ENCODE results near the gene TOP3A.
"Not testable (repeated sequence)": the region's sequence is repeated elsewhere in the genome, so short reads cannot be mapped to it uniquely, and the experiment has no call there.

Gene TOP3A, protein sequence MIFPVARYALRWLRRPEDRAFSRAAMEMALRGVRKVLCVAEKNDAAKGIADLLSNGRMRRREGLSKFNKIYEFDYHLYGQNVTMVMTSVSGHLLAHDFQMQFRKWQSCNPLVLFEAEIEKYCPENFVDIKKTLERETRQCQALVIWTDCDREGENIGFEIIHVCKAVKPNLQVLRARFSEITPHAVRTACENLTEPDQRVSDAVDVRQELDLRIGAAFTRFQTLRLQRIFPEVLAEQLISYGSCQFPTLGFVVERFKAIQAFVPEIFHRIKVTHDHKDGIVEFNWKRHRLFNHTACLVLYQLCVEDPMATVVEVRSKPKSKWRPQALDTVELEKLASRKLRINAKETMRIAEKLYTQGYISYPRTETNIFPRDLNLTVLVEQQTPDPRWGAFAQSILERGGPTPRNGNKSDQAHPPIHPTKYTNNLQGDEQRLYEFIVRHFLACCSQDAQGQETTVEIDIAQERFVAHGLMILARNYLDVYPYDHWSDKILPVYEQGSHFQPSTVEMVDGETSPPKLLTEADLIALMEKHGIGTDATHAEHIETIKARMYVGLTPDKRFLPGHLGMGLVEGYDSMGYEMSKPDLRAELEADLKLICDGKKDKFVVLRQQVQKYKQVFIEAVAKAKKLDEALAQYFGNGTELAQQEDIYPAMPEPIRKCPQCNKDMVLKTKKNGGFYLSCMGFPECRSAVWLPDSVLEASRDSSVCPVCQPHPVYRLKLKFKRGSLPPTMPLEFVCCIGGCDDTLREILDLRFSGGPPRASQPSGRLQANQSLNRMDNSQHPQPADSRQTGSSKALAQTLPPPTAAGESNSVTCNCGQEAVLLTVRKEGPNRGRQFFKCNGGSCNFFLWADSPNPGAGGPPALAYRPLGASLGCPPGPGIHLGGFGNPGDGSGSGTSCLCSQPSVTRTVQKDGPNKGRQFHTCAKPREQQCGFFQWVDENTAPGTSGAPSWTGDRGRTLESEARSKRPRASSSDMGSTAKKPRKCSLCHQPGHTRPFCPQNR

DNA sequence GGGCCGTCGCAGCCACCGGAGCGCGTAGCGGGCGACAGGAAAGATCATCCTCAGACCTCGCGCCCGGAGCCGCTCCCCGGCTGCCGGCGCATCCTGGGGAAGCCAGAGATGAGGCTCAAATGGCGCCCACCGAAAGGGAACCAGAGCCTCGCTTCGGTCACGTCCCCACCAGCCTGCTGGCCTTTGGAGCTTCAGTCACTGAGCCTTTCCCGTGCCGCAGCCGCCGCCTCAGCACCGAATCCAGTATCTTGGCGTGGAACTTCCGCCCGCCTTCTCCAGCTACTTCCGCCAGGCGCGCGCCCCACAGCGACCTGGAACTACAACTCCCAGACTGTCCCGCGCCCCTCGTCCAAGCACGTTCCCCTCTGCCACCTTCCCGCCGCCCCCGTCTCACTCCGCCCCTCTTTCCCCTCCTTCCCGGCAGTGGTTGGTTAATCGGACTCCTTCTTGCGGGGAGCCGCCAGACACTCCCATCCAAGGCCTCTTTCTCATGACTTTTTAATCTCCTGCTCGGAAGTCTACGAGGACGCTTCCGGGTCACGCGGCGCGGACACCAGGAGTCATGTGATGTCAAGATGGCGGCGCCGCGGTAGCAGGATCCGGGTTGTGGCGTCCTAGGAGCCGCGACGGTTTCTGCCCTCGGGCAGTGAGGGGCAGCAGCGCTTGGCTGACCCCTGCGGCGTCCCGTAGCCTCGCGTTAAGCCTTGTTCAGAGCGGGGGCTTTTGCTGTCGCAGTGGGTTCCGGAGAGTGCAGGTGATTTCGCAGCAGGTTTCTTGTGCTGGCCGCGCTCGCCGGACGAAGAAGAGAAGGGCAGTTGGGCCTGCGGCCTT is at the start of gene TOP3A, which contains the start of gene SMCR8:
TOP3A (minus strand) TSS at position 264 of the 831 bp plus-strand sequence; CDS start at position 48, 216 bp downstream.
SMCR8 (plus strand) TSS at position 563 of the 831 bp plus-strand sequence. CDS start 497 bp downstream, outside the sequence.
- DNase-seq, result peak; percentile 89 to 93

DNA sequence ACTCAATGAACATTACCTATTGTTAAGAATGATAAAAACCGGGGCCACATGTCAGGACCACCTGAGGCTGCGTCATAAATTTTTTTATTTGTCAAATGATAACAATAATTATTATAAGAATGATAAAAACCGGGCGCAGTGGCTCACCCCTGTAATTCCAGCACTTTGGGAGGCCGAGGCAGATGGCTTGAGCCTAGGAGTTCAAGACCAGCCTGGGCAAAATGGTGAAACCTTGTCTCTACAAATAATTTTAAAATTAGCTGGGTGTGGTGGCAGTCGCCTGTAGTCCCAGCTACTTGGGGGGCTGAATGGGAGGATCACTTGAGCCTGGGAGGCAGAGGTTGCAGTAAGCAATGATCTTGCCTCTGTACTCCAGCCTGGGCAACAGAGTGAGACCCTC is 49.4 kb upstream of the TOP3A start:
- DNase-seq, result no peak

DNA sequence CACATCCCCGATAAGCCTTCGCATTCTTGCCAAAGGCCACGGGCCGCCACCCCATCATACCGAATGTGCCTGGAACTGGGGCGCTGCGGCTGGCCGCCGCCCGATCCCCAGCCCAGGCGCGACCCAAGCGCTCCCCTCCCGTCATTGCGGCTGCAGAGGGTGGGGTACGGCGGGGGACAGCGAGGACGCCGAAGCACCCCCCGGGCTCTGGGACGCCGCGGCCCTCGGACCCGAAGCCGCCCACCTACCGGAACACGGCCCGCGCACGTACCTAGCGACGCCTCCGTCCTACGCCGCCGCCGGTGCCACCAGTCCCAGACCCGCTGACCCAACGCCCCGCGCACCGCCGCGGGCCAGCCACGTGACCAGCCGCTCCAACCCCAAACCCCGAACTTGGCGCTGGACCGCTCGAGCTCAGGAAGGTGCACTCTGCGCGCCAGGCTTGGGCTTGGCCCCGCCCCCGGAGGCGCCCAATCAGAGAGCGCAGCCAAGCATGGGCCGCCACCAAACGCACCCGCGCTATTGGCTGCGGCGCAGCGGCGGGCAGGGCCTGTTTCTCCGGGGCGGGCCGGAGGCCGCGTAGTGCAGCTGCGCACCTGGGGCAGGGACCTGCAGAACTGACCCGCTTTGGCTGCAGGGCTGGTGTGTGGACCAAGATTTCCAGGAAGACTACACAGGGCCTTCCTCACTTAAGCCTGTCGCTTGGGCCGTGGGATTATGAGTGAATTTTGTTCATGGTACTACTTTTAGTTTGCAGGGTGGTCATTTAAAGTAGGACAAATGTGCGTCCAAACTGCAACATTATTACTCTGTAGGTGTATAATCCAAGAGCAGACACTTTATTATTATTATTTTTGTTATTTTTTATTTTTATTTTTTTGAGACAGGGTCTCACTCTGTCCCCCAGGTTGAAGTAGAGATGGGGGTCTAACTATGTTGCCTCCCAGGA is 48.6 kb upstream of the TOP3A start, which contains the start of gene SHMT1:
SHMT1 (minus strand) TSS at position 450 of the 949 bp plus-strand sequence. CDS start 7,569 bp downstream, outside the sequence.
- peak; percentile 85 to 94 for DNase-seq

DNA sequence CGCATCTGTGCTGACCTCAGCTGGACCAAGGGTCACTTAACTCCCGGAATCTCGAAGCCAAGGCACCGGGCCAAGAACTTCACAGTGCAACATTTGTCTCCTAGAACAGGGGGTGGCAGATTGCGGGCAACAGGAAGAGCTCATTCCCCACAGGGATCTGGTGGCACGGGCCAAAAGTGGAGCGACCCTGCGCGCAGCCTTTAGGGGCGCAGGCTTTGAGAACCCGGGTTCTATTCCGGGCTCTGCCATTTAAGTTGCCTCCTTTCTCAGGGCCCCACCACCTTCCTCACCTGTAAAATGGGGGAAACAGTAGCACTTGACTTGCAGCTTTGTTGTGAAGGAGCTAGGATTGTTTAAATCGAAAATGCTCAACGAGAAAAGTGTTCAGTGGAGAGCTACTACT is 47.9 kb upstream of the TOP3A start:
- DNase-seq, result peak in 1 of 2 experiments; percentile 20

DNA sequence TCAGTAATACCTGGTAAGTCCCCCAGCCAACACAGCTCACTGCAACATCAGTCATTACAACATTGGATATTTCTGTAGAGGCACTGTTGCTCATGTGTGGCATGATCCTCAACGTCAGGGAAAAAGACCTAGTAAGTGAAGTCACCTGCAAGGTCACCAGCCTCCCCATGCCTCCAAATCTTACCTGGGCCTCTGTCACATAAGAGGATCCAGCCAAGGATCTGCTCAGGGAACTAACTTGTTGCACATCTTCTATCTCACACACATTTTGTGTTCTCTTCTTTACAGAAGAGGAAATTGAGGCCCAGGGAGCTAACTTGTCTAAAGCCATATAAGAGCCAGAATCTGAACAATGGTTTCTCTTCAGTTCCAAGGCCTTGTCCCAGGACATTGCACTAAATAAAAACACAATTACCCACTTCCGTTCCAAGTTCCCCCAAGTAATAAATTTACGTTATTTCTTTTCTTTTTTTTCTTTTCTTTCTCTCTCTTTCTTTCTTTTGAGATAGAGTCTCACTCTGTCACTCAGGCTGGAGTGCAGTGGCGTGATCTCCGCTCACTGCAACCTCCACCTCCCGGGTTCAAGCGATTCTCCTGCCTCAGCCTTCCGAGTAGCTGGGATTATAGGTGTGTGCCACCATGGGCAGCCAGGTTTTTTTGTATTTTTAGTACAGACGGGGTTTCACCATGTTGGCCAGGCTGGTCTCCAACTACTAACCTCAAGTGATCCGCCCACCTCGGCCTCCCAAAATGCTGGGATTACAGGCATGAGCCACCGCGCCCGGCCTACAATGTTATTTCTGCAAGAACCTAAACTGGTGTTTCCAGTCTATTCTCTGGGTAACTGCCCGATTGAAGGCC is 47.3 kb upstream of the TOP3A start:
- DNase-seq, result no peak

DNA sequence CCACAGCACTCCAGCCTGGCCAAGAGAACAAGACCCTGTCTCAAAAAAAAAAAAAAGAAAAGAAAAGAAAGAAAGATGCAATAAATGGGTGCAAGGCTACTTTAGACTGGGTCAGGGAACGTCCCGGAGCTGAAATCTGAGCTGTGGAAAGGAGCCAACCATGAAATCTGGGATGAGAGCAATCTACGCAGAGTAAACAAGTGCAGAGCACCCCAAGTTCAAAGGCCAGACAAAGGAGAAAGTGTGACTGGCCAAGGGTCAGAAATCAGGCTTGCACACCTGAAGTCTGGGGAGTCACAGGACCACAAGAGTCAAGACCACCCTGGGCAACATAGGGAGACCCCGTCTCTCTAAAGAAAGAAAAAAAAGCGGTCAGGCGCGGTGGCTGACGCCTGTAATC is 45.7 kb upstream of the TOP3A start:
- no peak for DNase-seq

DNA sequence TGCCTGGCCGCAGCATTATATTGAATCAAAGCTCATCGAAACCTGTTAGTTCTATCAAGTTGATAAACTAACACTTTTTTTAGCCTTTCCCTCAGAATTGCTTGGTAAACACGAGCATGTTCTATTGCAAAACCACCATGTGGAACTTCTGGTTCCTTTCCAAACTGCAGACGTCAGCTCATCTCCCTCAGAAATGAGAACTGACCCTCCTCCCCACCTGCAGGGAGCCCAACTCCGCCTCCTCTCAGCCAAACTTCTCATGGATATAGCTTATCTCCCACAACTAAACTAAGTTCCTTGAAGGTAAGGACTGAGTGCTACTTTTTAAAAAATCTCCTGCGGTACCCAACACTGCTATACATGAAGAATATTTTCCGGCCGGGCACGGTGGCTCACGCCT is 41.8 kb upstream of the TOP3A start:
- no peak for DNase-seq

DNA sequence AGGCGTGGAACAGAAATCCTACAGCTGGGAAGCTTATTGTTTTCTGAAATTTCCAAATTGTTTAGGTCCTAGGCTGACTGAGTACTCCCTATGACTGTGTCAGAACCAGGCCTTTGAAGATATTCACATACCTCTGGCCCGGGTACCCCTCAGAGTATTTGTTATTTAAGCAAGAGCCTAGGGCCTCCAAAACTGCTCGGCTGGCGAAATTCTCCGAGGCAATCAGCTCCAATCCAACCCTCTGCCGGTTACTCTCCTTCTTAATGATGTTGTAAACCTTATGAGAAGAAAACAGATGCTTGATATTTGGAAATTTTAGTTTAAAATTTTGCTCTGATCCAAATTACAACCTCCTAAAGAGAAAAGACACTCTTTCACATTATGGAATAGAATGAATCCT is 38.7 kb upstream of the TOP3A start:
- DNase-seq, result no peak

DNA sequence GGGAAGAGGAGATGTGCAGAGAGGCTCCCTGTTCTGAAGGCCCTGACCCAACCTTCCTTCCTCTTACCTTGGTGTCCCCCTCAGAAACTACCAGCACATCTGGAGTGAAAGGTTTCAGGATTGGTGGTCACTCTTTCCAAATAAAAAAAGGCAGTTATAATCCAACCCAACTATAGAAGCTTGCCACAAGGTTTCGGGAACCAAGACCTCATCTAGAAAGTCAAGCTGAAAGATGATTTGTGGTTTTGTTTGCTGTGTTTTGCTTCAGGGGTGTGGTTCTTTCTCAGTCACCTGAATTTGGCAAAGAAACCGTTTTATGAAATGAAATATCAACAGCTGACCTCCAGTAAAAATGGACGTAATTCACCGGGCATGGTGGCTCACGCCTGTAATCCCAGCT is 29.2 kb upstream of the TOP3A start:
- DNase-seq, result no peak

DNA sequence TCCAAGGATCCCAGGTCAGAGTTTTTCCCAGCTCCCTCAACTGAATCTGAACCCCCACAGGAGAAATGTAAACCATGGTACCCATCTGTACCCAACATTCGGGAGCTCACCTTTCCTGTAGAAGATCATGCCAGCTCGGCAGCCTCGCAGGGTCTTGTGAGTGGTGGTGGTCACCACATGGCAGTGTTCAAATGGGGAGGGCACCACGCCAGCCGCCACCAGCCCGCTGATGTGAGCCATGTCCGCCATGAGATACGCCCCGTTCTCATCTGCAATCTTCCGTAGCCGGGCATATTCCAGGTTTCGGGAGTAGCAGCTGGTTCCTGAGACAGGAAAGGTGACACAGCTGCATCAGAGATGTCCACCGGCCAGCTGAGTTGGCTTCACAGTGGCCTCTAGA is 25.1 kb upstream of the TOP3A start:
- no peak for DNase-seq

DNA sequence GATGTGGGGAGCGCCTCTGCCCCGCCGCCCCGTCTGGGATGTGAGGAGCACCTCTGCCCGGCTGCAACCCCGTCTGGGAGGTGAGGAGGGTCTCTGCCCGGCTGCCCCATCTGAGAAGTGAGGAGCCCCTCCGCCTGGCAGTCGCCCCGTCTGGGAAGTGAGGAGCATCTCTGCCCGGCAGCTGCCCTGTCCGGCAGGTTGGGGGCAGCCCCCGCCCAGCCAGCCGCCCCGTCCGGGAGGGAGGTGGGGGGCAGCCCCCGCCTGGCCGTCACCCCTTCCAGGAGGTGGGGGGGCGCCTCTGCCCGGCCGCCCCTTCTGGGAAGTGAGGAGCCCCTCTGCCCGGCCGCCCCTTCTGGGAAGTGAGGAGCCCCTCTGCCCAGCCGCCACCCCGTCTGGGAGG is 23.4 kb upstream of the TOP3A start:
- not testable (repeated sequence) for DNase-seq

DNA sequence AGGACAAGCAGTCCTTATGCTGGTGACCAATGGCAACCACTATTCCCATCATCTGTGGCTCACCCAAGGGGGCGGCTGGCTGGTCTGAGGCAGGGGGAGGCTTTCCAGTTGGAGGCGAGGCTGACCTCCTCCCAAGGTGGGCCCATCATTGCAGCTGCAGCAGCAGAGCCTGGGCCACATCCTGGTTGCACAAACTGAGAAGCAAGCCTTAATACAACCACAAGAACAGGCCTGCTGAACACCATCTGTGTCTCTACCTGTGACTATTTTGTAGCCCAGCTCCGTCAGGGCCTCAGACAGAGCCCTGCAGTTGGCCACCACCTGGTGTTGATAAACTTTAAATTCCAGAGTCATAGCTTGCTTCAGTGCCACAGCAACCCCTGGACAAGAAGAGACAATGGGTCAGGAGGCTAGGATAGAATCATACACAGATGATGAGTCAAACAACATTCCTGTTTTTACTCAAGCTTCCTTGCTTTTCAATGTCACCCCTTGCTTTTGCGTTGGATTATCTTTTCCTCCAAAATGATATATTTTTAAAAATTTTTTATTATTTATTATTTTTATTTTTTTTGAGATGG is 18.2 kb upstream of the TOP3A start:
- DNase-seq, result no peak

DNA sequence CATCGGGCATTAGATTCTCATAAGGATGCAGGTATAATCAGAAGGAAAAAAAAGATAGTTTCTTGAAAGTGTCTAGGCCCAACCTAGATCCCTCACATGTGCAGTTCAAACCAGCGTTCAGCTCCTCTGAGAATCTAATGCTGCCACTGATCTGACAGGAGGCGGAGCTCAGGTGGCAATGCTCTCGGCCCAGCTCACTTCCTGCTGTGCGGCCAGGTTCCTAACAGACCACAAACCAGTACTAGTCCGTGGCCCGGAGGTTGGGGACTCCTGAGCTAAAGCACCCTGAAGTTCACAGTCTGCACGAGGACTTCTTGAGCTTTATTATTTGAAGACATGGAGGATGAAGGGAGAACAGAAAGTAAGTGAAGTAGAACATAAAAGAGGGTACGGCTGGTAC is 17.1 kb upstream of the TOP3A start:
- no peak for DNase-seq

DNA sequence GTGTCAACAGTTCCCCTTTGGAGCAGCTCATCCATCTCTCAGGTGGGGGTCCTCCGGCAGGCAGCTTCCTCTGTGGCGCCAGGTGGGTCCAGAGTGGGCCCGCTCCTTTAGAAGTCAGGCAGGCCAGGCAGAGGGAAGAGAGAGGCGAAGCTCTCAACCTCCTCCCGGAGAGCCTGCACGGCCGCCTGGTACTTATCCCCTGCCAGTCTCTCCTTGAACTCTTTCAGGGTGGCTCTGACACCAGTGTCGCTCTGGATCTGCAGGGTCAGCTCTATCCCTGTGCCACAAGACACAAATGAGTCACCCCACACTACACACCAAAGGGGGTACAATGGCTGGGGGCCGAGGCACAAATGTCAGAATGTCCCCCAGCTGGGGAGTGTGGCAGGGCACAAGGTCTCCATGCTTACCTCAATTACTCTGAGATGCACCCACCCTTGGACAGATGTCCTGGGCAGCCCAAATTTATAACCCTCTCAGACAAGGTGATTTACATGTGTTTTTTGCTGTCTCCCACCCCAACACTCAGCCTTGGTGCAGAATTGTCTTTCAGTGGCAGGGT is 13.9 kb upstream of the TOP3A start:
- no peak for DNase-seq

DNA sequence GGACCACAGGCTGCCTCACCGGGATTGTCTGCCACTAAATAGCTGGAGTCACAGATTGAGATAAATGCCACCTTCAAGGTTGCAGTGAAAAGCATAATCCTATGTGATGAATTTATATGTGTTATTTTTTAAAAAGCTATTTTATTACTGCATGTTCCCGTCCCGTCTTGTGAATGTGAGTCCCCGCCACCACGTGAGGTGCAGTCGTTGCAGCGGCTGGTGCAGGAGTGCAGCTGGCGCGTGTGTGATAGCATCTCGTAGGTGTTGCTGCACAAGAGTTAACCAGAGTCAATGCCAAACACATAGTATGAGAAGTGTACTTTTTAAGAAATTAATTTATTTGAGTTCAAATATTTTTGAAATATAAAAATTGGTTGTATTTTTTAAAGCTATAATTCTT is 12.8 kb upstream of the TOP3A start:
- no peak for DNase-seq

DNA sequence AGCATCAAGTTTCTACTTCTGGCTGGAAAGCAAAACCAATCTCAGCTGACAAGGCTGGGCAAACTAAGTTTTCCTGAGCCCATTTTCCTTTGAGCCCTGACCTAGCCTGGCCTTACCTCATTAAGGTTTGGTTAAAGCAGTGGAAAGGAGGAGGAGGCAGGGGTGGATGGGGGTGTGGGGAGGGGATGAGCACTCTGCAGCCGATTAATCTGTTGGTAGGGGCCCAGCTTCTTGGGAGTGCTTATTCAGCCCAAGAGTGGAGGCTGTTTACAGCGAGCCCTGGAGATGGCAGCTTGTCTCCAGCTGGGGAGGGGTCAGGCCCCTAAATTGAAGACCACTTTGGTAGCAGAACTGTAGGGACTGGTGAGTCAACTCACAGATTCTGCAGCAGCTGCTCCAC is 12.3 kb upstream of the TOP3A start:
- no peak for DNase-seq

DNA sequence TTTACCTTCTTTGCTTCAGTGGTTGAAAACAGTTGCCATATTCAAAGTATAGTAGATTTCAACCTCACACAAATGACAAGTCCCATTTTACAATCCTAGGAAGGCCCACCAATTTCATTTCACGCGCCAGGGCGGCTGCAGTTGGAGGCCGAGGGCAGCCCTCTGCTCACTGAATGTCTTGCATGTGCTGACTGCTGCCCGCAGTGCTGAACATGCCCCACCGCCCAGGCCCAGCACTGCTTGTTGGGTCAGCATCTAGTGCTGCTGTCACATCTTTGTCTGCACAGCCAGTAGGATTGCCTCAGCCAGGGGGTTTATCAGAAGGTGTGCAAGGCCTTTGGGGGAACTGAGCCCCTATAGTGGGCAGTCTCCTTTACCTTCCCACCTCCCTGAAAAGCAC is 11.8 kb upstream of the TOP3A start:
- no peak for DNase-seq

DNA sequence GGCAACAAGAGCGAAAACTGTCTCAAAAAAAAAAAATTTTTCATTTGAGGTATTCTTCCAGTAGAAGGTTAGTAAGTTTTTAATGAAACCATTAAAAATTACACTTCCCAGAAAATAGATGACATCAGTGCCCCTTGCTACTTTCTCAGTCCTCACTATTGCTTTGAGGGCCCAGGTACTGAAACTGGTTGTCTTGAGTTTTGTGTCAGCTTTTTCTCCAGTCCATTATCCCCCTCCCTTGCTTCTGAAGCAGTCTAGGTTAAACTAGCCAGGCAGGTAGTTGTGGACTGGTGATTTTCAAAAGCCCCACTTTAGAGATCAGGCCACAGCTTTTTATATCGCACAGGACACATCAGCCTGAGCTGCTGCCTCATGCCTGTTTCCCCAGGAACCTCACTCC is 11.2 kb upstream of the TOP3A start:
- no peak for DNase-seq

Data from NCI-H446 (cell line).